WI38 (cell line): ENCODE data around the gene SSC5D.

ENCODE experiments used
- H3K4me3 ChIP-seq: 2 replicates; pipeline ENCODE4 v1.5.1; 2011; ENCODE audit warnings: low read depth, mild to moderate bottlenecking, control low read depth, low read length
- CTCF ChIP-seq: IDR thresholded peaks from 2 replicates; pipeline ENCODE4 v1.5.1; 2012; ENCODE audit warnings: low read depth, mild to moderate bottlenecking, control low read depth, low read length

The SSC5D gene

GRCh38 chr19:55497763-55498162 is 9.5 kb downstream of the SSC5D start:
- no peak overlapping the region for H3K4me3 ChIP-seq
- no peak for TF ChIP-seq CTCF

GRCh38 chr19:55498246-55498840 is 10.1 kb downstream of the SSC5D start:
- H3K4me3 ChIP-seq = no peak overlapping the region
- no peak for TF ChIP-seq CTCF

GRCh38 chr19:55500368-55500952 is 12.2 kb downstream of the SSC5D start:
- no peak for TF ChIP-seq CTCF
- H3K4me3 ChIP-seq = no peak overlapping the region

- no peak overlapping the region for H3K4me3 ChIP-seq
- no peak for TF ChIP-seq CTCF
Observed at GRCh38 chr19:55502197-55502952, 14.1 kb downstream of the SSC5D start.

- H3K4me3 ChIP-seq = no peak overlapping the region
- no peak for TF ChIP-seq CTCF
Observed at GRCh38 chr19:55503157-55503501, 14.9 kb downstream of the SSC5D start.

GRCh38 chr19:55503502-55504251 is 15.4 kb downstream of the SSC5D start:
- H3K4me3 ChIP-seq = peak overlapping the region; percentile 57
- peak; percentile 95 for TF ChIP-seq CTCF
